NCI-H128 (cell line): Measurements from ENCODE around the gene APBA3.

Experiments
- DNase-seq: peaks from one replicate; lab custom pipeline; 2025; ENCODE audit not compliant: unreplicated experiment; lab: John Stamatoyannopoulos, UW

Gene APBA3

GRCh38 chr19:3761382-3762129 lies at the start of gene APBA3:
TSS of gene APBA3 (minus strand) at chr19:3761692. CDS start at chr19:3760264, 1,428 bp downstream.
- peak; percentile 85 for DNase-seq

- no peak for DNase-seq
These were observed 49.3 kb upstream of the APBA3 start for GRCh38 chr19:3810708-3811355.

DNA sequence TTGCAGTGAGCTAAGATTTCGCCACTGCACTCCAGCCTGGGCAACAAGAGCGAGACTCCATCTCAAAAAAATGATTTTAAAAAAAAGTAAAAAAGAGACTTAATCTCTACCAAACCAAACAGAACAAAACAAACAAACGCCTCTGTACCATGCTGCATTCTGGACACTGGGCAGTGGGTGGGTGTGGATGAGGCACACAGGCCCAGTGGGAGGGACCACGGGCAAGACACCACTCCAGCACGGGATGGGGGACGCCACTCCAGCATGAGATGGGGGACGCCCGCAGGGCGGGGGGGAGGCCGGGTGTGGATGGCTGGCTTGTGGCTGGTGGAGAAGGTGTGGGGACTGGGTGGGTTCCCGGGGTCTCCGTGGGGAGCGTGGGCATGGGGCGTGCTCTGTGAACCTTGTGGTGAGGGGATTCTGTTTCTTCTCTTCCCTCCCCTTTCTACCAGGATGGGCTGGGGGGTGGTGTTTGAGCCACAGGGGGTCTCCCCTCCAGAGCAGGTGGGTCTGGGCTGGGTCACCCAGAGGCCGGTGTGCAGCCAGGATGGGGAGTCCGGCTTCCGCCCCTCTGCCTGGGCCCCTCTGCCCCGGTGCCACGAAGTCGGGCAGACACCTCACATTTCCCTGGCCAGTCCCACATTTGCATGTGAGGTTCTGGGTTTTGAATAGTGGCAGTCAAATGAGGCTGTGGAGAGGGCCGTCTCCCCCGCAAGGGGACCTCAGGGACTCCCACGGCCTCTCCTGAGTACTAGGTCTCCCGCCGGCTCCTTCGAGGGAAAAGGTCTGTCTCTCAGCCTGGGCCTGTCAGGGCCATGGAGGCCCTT lies 48.6 kb upstream of the APBA3 start:
- no peak for DNase-seq

GRCh38 chr19:3808420-3809143 lies 47.1 kb upstream of the APBA3 start:
- DNase-seq: no peak

- DNase-seq: no peak
These were observed 46.3 kb upstream of the APBA3 start for GRCh38 chr19:3807574-3808354.

DNA sequence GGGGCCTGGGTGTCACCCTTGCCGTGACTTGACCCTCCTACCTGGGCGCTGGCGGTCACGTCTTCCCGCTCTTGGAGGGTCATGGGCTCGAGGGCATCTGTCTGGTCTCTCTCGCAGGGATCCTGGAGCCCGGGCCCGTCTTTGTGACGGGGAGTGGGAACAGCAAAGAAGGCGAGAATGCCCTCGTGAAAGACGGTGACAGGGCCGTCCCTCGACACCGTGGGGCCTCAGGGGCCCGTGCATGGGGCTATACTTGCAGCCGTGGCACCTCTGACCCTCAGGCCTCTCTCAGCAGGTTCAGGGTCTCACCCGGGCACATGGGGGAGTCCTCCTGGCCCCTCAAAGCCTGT lies 45.6 kb upstream of the APBA3 start:
- no peak for DNase-seq

DNA sequence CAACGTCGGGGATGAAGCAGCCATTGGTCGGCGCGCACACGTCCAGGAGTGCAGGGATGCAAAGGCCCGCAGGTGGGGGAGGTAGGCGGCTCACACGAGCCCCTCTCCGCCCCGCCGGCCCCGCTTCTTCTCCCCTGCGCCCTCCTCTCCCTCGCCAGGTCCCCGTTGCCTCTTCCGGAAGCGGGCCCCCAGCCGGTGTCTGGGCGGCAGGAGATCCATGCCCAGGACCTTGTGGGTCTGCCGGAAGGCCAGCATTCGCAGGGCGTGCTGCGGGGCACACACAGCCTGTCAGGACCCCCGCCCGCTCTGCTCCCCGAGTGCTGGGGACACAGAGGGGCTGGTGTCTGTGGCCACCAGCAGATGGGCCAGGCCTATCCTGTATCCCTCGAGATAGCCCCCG lies 44.4 kb upstream of the APBA3 start:
- no peak for DNase-seq

GRCh38 chr19:3804429-3804828 lies 42.9 kb upstream of the APBA3 start:
- no peak for DNase-seq

DNA sequence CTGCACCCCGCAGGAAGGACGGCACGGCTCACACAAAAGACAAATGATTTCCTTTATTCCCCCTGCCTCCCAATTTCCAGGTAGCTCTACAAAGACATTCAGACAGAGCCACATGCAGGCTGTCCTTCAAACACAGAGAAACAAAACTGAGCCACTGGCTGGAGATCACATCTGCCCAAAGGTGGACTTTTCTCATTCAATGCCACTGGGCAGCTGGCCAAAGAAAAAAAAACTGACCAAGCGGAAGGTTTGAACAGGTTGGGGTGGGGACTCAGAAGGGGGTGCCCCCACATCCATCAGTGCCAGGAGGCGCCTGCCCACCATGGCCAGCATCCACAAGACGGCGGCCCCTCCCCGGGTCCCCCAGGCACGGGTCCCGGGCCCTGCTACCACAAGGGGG lies 42.5 kb upstream of the APBA3 start:
- DNase-seq: no peak

- no peak for DNase-seq
These were observed 41.8 kb upstream of the APBA3 start for GRCh38 chr19:3803114-3803888.

DNA sequence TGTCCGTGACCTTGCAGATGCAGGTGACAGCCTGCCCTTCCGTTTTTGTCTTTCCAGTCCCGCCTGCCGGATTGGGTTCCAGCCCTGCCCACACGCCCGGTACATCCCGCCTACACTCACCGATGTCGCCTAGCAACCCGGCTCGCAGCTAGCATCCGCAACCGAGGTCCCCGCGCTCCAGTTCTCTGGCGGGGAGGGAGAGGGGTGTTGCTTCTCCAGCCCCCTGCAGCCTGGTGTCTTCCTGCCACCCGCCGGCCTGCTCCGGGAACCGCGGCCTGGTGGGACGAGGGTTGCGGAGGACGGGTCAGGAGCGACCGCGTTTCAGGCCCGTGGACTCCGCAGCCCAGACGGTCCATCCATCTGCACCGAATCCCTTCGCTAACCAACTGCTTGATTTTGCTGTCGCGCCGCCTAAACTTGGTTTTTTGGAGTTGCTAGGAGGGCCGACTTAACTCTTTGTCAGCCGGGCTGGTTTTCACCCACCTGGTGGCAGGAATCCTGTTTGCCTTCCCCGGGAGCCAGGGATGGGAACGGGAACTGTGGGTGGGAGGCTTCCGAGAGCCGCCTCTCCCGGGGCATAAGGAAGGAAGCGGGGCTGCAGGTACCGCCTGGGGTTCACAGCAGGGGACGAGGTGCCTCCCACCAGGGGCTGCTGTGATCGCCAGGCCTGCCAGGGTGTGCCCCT lies 40.1 kb upstream of the APBA3 start:
- DNase-seq: peak; percentile 43

DNA sequence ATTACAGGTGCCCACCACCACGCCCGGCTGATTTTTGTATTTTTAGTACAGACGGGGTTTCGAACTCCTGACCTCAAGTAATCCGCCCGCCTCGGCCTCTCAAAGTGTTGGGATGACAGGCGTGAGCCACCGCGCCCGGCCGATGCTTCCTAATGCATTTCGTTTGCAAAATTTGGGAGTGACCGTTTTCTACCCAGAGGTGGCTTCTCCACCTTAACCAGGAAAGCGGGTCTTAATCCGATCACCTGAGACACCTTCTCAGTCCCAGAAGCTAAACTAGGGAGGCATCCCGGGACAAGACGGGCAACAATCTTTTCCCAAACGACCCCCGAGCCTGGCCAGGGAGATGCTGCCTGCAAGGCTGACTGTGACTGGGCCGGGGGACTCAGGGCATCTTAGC lies 39.5 kb upstream of the APBA3 start:
- no peak for DNase-seq

GRCh38 chr19:3798137-3798536 lies 36.6 kb upstream of the APBA3 start:
- DNase-seq: no peak

GRCh38 chr19:3796358-3796757 lies 34.9 kb upstream of the APBA3 start:
- DNase-seq: no peak

- no peak for DNase-seq
These were observed 32.3 kb upstream of the APBA3 start for GRCh38 chr19:3793799-3794198.

DNA sequence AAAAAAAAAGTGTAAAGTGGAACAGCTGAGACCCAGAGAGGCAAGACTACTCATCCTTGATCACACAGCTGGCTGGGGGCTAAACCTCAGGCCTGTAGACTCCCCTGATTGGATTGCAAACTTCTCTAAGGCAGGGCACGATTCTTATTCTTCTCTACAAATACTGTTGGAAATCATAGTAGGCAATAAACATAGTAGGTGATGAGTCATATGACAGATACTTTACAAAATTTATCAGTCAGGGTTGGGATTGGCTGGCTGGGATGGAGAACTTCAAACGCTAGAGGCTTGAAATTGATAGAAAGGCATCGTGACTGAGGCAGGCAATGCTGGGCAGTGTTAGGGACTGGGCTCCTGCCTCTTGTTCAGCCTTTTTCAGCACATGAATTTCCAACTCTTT lies 30.6 kb upstream of the APBA3 start:
- no peak for DNase-seq

DNA sequence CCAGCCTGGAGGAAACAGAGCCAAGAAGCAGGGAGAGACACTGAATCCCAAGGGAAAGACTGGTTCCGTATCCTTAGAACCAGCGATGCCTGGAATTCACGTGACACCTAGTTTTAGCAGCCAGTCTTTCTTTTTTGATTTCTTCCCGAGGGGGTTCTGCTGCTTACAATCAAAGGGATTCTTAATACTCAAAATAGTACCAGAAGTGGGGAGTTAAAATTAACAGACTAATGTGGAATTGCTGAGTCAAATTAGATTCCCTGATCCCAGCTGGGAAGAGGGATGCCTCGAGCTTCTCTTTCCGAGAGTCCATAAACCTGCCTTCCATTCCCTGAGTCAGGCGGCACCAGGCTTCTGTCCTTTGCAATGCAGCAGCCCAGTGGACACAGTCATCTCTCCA lies 29.4 kb upstream of the APBA3 start:
- no peak for DNase-seq

- no peak for DNase-seq
These were observed 28.8 kb upstream of the APBA3 start for GRCh38 chr19:3790209-3790734.
